ENCODE data around the gene SMTNL2.

DNA sequence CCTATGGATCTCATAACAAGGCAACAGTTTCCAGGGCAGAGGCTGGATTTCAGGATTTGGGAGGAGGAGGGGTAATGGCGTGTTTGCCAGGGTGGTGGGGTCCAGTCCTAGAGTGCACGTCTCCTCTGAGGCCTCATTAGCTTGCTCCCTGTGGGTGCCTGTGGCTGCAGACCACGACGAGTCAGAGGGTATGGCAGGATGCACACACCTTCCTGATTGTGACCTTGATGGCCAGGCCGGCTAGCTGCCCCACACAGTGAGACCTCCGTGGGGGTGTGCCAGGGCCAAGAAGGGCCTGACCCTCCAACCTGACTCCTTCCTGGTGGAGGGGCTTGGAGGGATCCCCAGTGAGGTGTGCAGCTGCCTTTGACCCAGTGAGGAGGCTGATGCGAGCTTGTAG is 4.0 kb upstream of the SMTNL2 start:
- TF ChIP-seq EZH2 (IDR thresholded peaks at IDR 0.05; ENCODE audit: low read length, missing control alignments) (no peak), CTCF (conservative IDR thresholded peaks at IDR 0.05 in 1 of 2, IDR thresholded peaks at IDR 0.05 in 1 of 2; ENCODE audit: low read depth in 1 of 2, low read length in 2 of 2) (no peak)
